HEK293T (cell line): Measurements from ENCODE around the gene USP43.

Experiments
- ARNT ChIP-seq: fragments of 450-650 bp; IDR thresholded peaks from 2 replicates; pipeline ENCODE4 v1.6.1; 2017; ENCODE audit warnings: mild to moderate bottlenecking
- CTBP1 ChIP-seq: fragments of 450-650 bp; IDR thresholded peaks from 2 replicates; pipeline ENCODE4 v1.6.1; 2016; ENCODE audit warnings: borderline replicate concordance
- ELF4 ChIP-seq: fragments of 450-650 bp; IDR thresholded peaks from 2 replicates; pipeline ENCODE4 v1.6.1; 2017; ENCODE audit warnings: antibody characterized with exemption
- FOXA1 ChIP-seq: fragments of 450-650 bp; IDR thresholded peaks from 2 replicates; pipeline ENCODE4 v1.6.1; 2016; ENCODE audit warnings: mild to moderate bottlenecking
- FOXK2 ChIP-seq: fragments of 450-650 bp; IDR thresholded peaks from 2 replicates; pipeline ENCODE4 v1.6.1; 2016; ENCODE audit warnings: mild to moderate bottlenecking
- FOXM1 ChIP-seq: fragments of 450-650 bp; IDR thresholded peaks from 2 replicates; pipeline ENCODE4 v1.6.1; 2017; ENCODE audit warnings: mild to moderate bottlenecking, borderline replicate concordance
- LEF1 ChIP-seq: fragments of 450-650 bp; IDR thresholded peaks from 2 replicates; pipeline ENCODE4 v1.6.1; 2017; ENCODE audit warnings: mild to moderate bottlenecking, borderline replicate concordance
- SUZ12 ChIP-seq: fragments of 450-650 bp; IDR thresholded peaks from 2 replicates; pipeline ENCODE4 v1.6.1; 2016; ENCODE audit warnings: mild to moderate bottlenecking
- ZNF384 ChIP-seq: fragments of 450-650 bp; IDR thresholded peaks from 2 replicates; pipeline ENCODE4 v1.6.1; 2016
- TF ChIP-seq, protein P1 (sequence below): fragments of 450-650 bp; IDR thresholded peaks from 2 replicates; pipeline ENCODE4 v1.6.1; 2016

DNA sequence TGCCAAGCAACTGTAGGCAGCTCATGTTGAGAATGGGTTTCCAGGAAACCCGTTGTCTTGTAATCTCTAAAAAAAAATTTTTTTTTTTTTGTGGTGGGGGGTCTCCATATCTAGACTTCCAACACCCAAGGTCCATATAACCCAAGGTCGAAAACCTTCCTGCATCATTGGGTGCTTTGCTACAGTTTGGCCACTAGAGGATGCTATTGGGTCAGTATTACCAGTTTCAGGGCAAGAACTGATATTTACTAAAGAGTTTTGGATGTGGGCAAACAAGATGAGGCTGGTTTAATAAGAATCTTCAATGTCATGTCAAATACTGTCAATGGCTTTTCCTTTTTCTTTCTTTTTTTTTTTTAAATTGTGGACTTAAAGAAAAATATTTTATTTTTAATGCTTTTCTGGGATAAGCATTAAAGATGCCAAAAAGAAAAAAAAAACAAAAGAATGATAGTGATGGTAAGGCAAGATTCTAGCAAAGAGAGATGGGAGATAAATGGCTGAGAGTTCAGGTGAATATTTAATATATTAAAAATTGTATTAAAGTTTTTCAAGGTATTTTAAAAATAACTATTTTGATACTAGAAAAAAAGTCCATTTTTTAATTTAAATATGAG is 83.8 kb downstream of the USP43 start:
- TF ChIP-seq FOXA1 (no peak), ZNF384 (no peak), CTBP1 (no peak), LEF1 (no peak), SUZ12 (no peak), FOXK2 (no peak), ARNT (no peak), FOXM1 (no peak), ELF4 (no peak)
- TF ChIP-seq, protein P1, sequence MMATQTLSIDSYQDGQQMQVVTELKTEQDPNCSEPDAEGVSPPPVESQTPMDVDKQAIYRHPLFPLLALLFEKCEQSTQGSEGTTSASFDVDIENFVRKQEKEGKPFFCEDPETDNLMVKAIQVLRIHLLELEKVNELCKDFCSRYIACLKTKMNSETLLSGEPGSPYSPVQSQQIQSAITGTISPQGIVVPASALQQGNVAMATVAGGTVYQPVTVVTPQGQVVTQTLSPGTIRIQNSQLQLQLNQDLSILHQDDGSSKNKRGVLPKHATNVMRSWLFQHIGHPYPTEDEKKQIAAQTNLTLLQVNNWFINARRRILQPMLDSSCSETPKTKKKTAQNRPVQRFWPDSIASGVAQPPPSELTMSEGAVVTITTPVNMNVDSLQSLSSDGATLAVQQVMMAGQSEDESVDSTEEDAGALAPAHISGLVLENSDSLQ, result no peak
